D721Med (cell line): ENCODE results near the gene SYNE4.

Experiments
- DNase-seq: peaks from one replicate; pipeline ENCODE4 v3.0.0; 2011; ENCODE audit warnings: low spot score; ENCODE audit not compliant: insufficient read length
- FAIRE-seq: peaks from 2 replicates; lab custom pipeline; 2011; peaks lifted over from hg19 to GRCh38; lab: Jason Lieb, UNC
- CTCF ChIP-seq: IDR thresholded peaks from 2 replicates; pipeline ENCODE4 v1.5.1; 2012; ENCODE audit warnings: mild to moderate bottlenecking, control low read depth; ENCODE audit not compliant: insufficient read depth; ENCODE audit errors: missing control alignments

Gene SYNE4

DNA sequence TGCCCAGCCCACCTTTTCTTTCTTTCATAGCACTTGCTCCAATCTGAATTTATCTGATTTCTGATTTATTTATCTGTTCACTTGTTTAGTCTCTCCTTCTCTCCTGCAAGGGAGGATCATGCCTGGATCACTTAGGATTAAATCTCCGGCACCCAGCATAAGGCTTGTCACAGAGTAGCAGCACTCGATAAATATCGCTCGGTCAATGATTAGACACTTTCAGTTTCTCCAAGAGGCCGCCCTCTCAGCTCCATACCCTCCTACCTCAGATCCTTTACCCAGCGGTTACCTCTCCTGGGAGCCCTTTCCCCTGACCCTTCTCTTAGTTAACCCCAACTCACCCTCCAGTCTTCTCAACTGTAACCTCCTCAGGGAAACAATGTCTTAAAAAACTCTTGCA is 22.7 kb upstream of the SYNE4 start:
- FAIRE-seq = no peak
- DNase-seq = peak; percentile 21
- TF ChIP-seq CTCF = no peak

- FAIRE-seq (no peak), DNase-seq (no peak)
- no peak for TF ChIP-seq CTCF
Measured at GRCh38 chr19:36030264-36031148, 21.9 kb upstream of the SYNE4 start.

- DNase-seq = peak; percentile 8
- no peak for FAIRE-seq
- TF ChIP-seq CTCF = no peak
Measured at GRCh38 chr19:36028313-36029041, 19.9 kb upstream of the SYNE4 start.

GRCh38 chr19:36027696-36028095 is 19.1 kb upstream of the SYNE4 start:
- DNase-seq = no peak
- FAIRE-seq = no peak
- no peak for TF ChIP-seq CTCF

DNA sequence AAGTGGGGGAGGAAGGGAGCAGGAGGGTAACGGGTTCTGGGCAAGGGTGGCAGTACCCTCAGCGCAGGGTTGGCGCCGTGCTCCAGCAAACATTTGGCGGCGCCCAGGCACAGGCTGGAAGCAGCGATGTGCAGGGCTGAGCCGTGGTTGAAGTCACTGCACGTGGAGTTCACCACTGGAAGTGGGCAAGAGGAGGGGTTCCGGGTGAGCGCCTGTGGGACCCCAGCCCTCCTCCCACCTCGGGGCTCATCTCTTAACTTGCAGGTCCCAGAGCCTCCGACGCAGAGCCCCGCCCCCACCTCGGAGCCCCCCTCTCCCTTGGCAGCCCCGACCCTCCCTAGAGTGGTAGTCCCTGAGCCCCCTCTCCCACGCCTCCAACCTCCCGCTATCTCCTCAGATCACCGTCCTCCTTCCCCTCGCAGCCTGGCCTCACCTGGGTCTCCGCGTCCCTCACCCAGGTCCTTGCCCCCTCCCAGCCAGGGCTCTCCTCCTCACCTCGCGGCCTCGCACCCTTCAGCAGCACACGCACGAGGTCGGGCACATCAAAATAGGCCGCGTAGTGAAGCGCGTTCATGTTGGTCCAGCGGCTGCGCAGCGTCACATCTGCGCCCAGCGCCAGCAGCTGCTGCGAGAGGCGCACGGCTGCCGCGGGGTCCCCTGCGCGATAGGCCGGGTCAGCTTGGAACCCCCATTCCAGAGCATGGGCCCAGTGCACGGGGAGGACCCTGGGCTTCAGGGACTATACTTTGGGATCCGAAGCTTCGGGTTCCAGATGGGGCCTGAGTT is 17.7 kb upstream of the SYNE4 start:
- no peak for DNase-seq
- FAIRE-seq = no peak
- TF ChIP-seq CTCF = no peak

GRCh38 chr19:36025541-36025940 is 16.9 kb upstream of the SYNE4 start:
- no peak for FAIRE-seq
- TF ChIP-seq CTCF = no peak
- no peak for DNase-seq
